BE2C (cell line): ENCODE results near the gene PDE3A.

Source experiments
- DNase-seq: peaks from one replicate; pipeline ENCODE4 v3.0.0-alpha.2; 2020
- H3K27me3 ChIP-seq: fragments of 250-450 bp; sonication (Bioruptor Pico); 2 replicates; pipeline ENCODE4 v1.5.1; 2020; ENCODE audit warnings: mild to moderate bottlenecking
- H3K36me3 ChIP-seq: fragments of 250-450 bp; sonication (Bioruptor Pico); 2 replicates; pipeline ENCODE4 v1.5.1; 2020; ENCODE audit warnings: mild to moderate bottlenecking
- H3K4me1 ChIP-seq: fragments of 250-450 bp; sonication (Bioruptor Pico); 2 replicates; pipeline ENCODE4 v1.5.1; 2020
- H3K4me3 ChIP-seq: 2 replicates; pipeline ENCODE4 v1.5.1; 2011; ENCODE audit warnings: low read depth, low read length
- H3K9me3 ChIP-seq: fragments of 250-450 bp; sonication (Bioruptor Pico); 2 replicates; pipeline ENCODE4 v1.5.1; 2020
- TF ChIP-seq, protein P1 (sequence below): IDR thresholded peaks from 2 replicates; pipeline ENCODE4 v1.5.1; 2012; ENCODE audit warnings: mild to moderate bottlenecking, low read depth, low read length

The PDE3A gene

DNA sequence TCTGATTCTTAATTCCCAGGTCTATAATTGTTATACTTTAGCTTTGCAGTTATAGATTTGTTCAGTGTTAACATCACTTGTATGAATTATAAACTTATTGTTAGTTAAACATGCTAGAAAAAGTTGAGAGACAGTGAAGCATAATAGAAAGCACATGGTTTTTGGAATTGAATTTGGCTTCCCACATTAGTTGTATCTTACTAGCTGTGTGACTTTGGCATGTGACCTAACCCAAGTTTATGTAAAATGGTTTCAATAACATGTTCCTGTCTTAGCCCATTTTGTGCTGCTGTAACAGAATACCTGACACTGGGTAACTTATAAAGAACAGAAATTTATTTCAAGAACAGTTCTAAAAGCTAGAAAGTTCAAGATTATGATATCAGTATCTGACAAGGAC, 146.3 kb downstream of the PDE3A start:
- DNase-seq, result no peak
- Histone ChIP-seq H3K36me3 (no peaks in the 10 kb centered on the region), H3K9me3 (no peaks in the 10 kb centered on the region), H3K4me1 (peaks cover 3% of the 10 kb centered on the region; the same call in 1 of the 2 replicates), H3K4me3 (no peak overlapping the region), H3K27me3 (no peaks in the 10 kb centered on the region)
- TF ChIP-seq, protein P1, sequence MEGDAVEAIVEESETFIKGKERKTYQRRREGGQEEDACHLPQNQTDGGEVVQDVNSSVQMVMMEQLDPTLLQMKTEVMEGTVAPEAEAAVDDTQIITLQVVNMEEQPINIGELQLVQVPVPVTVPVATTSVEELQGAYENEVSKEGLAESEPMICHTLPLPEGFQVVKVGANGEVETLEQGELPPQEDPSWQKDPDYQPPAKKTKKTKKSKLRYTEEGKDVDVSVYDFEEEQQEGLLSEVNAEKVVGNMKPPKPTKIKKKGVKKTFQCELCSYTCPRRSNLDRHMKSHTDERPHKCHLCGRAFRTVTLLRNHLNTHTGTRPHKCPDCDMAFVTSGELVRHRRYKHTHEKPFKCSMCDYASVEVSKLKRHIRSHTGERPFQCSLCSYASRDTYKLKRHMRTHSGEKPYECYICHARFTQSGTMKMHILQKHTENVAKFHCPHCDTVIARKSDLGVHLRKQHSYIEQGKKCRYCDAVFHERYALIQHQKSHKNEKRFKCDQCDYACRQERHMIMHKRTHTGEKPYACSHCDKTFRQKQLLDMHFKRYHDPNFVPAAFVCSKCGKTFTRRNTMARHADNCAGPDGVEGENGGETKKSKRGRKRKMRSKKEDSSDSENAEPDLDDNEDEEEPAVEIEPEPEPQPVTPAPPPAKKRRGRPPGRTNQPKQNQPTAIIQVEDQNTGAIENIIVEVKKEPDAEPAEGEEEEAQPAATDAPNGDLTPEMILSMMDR, result no peak

- H3K4me1 ChIP-seq, result no peaks in the 10 kb centered on the region
- DNase-seq, result no peak
- no peaks in the 10 kb centered on the region for H3K27me3 ChIP-seq
- H3K36me3 ChIP-seq, result no peaks in the 10 kb centered on the region
- no peaks in the 10 kb centered on the region for H3K9me3 ChIP-seq
- TF ChIP-seq, protein P1, result no peak
- H3K4me3 ChIP-seq, result no peak overlapping the region
These were observed 152.2 kb downstream of the PDE3A start for GRCh38 chr12:20520532-20520931.

DNA sequence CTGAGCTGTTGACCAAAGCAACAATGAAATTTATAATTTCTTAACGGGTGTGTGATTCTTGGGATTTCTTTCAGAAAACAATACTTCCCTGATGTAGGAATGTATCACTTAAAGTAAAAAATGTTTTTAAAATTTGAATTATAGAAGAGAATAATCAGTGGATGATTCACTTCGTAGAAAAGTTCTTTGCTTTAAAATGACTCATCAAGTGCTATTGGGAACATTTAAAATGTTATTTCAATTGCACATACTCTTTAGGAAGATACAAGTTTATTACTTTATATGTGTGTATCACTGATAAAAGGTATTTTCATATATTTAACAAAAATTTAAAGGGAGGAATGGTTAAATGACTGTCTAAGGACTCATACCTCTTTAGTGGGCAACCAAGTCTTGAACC, 155.3 kb downstream of the PDE3A start:
- TF ChIP-seq, protein P1, result no peak
- Histone ChIP-seq H3K27me3 (no peaks in the 10 kb centered on the region), H3K4me1 (no peaks in the 10 kb centered on the region), H3K9me3 (no peaks in the 10 kb centered on the region), H3K36me3 (no peaks in the 10 kb centered on the region), H3K4me3 (no peak overlapping the region)
- DNase-seq, result no peak

GRCh38 chr12:20524113-20524512, 155.8 kb downstream of the PDE3A start:
- Histone ChIP-seq H3K36me3 (no peaks in the 10 kb centered on the region), H3K4me1 (no peaks in the 10 kb centered on the region), H3K4me3 (no peak overlapping the region), H3K9me3 (no peaks in the 10 kb centered on the region), H3K27me3 (no peaks in the 10 kb centered on the region)
- TF ChIP-seq, protein P1, result no peak
- DNase-seq, result no peak

- no peaks in the 10 kb centered on the region for H3K36me3 ChIP-seq
- H3K4me3 ChIP-seq, result no peak overlapping the region
- no peaks in the 10 kb centered on the region for H3K4me1 ChIP-seq
- no peak for DNase-seq
- H3K27me3 ChIP-seq, result no peaks in the 10 kb centered on the region
- H3K9me3 ChIP-seq, result no peaks in the 10 kb centered on the region
- TF ChIP-seq, protein P1, result no peak
These were observed 156.8 kb downstream of the PDE3A start for GRCh38 chr12:20525064-20525610.

DNA sequence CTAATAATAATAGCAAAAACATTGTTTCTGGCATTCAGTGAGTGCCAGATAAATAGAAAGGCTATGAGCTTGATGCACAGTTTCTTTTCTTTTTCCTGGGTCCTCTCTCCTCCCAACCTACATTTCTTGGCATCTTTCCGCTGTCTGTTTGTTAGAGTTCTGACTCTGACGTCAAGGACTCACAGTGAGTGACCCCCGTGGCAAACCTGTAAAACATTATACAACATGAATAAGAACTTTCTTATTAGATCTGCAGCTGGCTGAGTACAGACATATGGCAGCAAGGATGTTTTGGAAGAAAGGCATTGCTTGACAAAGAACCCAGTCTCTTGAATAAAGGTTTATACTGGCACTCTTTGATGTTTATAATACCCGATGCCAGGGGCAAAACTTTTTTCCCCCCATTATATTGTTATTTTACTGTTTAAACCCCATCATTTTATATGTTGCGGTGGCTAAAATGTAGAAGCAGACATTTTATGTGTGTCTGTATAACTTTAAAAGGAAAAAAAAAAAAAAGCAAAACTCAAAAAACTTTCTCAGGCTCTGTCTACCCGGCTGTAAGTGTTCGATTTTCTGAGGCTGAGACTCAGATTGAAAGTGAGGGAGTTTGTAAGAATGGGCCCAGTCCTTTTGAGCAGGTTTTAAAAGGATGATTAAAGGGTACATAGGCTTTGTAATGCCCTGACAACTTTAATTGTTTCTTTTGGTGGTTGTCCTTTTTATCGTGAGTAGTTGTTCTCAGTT, 159.3 kb downstream of the PDE3A start:
- H3K9me3 ChIP-seq, result no peaks in the 10 kb centered on the region
- no peak overlapping the region for H3K4me3 ChIP-seq
- TF ChIP-seq, protein P1, result no peak
- H3K4me1 ChIP-seq, result no peaks in the 10 kb centered on the region
- no peak for DNase-seq
- no peaks in the 10 kb centered on the region for H3K36me3 ChIP-seq
- no peaks in the 10 kb centered on the region for H3K27me3 ChIP-seq
